K562 (cell line): Measurements from ENCODE around the gene XPNPEP1. TPM values are rescaled to one million over a fixed set of nuclear protein-coding genes. Genes with fewer than 3 reads are reported as not detected.
A peak's percentile ranks its signal among the peaks of the same experiment; 100 is the strongest.

Experiments used
- SP1 ChIP-seq: sonication (generic); formaldehyde crosslinking; IDR thresholded peaks from 2 replicates; pipeline ENCODE4 v1.8.1; 2022; ENCODE audit warnings: mild to moderate bottlenecking, missing genetic modification reagents
- TFAP4 ChIP-seq: sonication (generic); formaldehyde crosslinking; IDR thresholded peaks from 2 replicates; pipeline ENCODE4 v1.8.0; 2022; ENCODE audit warnings: missing genetic modification reagents, mild to moderate bottlenecking, moderate library complexity, borderline replicate concordance
- ZNF407 ChIP-seq: fragments of 450-650 bp; IDR thresholded peaks from 2 replicates; pipeline ENCODE4 v1.6.1; 2016; ENCODE audit warnings: low read depth
- polyA plus RNA-seq, 8 experiments: library from polyadenylated mRNA; depleted of rRNA in 4 of 8; stranded (reverse) in 5 of 8; unstranded in 3 of 8; fragments of >200 nt; fragmentation: Nextera tagmentation in 2 of 8; fragmentation: Illumina TruSeq in 1 of 8; extraction: Ambion mirVana in 2 of 8; extraction: Trizol in 1 of 8; gene quantifications; 2 replicates each; pipeline versions ENCODE4 v1.2.1 to v1.2.3, GENCODE V29; 2011 to 2014; ENCODE audit warnings: inconsistent platforms in 1 of 8, missing spikeins in 1 of 8
- total RNA-seq, 7 experiments: library from RNA; depleted of rRNA in 6 of 7; stranded (reverse); fragments of >200 nt in 6 of 7; fragmentation: Illumina TruSeq in 2 of 7; extraction: Trizol in 2 of 7; gene quantifications; 2 replicates each; pipeline versions ENCODE4 v1.2.1 to v1.2.3, GENCODE V29; 2011 to 2021; ENCODE audit warnings: low replicate concordance in 1 of 7

The XPNPEP1 gene
- total and polyA plus RNA-seq, 9 of the 15 experiments (the other 6 are each of a cell fraction or from before 2014, with no cell fraction given): 24.2 to 93.5 (median 40.1) TPM

GRCh38 chr10:109852475-109853037 lies 70.8 kb downstream of the XPNPEP1 start (continued):
- no peak for TF ChIP-seq ZNF407
- TF ChIP-seq TFAP4 (CRISPR knock-in tag): peak; percentile 41; the same call in 1 of the 2 replicates
- TF ChIP-seq SP1 (CRISPR knock-in tag): no peak
